GM23338 (cell line): ENCODE data around the gene SCAF8.

Experiments
- CREB1 ChIP-seq: fragments of 250-450 bp; sonication (Bioruptor Pico); IDR thresholded peaks from 2 replicates; pipeline ENCODE4 v1.5.0; 2020; ENCODE audit warnings: low read depth, mild to moderate bottlenecking, moderate library complexity
- EZH2 ChIP-seq: fragments of 200-600 bp; sonication (generic); IDR thresholded peaks from one replicate; pipeline ENCODE4 v1.8.0; 2017; ENCODE audit warnings: antibody characterized with exemption, mild to moderate bottlenecking, low read depth; ENCODE audit not compliant: unreplicated experiment
- EZH2phosphoT487 ChIP-seq: fragments of 200-600 bp; sonication (generic); IDR thresholded peaks from one replicate; pipeline ENCODE4 v1.8.1; 2018; ENCODE audit warnings: antibody characterized with exemption; ENCODE audit not compliant: unreplicated experiment
- JUNB ChIP-seq: IDR thresholded peaks from one replicate; pipeline ENCODE4 v1.6.1; 2016; ENCODE audit warnings: antibody characterized with exemption; ENCODE audit not compliant: unreplicated experiment
- NANOG ChIP-seq: IDR thresholded peaks from 2 replicates; pipeline ENCODE4 v1.6.1; 2016; ENCODE audit warnings: antibody characterized with exemption, borderline replicate concordance
- POLR2AphosphoS5 ChIP-seq: IDR thresholded peaks from 2 replicates; pipeline ENCODE4 v1.6.1; 2016; ENCODE audit warnings: antibody characterized with exemption, low read depth
- TF ChIP-seq, protein P1 (sequence below), 2 experiments: fragments of 200-600 bp in 1 of 2; sonication (generic) in 1 of 2; conservative IDR thresholded peaks; 2 replicates each; pipeline versions ENCODE4 v1.5.1 to v1.6.1; 2016 to 2017; ENCODE audit warnings: antibody characterized with exemption in 2 of 2, low read depth in 2 of 2, mild to moderate bottlenecking in 2 of 2, moderate library complexity in 1 of 2
- TF ChIP-seq, protein P2 (sequence below): IDR thresholded peaks from one replicate; pipeline ENCODE4 v1.6.1; 2018; ENCODE audit warnings: antibody characterized with exemption; ENCODE audit not compliant: unreplicated experiment

DNA sequence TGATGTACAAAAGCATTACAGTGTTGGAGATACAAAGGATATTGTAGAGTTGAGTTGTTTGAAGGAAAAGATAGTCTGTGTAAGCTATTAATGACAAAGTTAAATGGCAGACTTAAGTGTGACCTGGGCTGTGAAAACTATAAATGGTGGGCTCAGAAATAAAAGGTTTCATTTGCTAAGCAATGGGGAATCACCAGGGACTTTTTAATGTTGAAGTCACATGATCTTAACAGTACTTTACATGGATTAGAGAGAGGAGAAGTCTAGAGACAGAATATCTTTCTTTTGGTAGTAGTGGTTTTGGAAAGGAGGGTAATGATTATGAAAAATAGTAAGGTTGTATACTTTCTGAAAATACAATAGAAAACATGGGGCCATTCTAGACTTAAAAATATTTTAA lies 67.1 kb downstream of the SCAF8 start:
- no peak for TF ChIP-seq EZH2
- TF ChIP-seq, protein P1, sequence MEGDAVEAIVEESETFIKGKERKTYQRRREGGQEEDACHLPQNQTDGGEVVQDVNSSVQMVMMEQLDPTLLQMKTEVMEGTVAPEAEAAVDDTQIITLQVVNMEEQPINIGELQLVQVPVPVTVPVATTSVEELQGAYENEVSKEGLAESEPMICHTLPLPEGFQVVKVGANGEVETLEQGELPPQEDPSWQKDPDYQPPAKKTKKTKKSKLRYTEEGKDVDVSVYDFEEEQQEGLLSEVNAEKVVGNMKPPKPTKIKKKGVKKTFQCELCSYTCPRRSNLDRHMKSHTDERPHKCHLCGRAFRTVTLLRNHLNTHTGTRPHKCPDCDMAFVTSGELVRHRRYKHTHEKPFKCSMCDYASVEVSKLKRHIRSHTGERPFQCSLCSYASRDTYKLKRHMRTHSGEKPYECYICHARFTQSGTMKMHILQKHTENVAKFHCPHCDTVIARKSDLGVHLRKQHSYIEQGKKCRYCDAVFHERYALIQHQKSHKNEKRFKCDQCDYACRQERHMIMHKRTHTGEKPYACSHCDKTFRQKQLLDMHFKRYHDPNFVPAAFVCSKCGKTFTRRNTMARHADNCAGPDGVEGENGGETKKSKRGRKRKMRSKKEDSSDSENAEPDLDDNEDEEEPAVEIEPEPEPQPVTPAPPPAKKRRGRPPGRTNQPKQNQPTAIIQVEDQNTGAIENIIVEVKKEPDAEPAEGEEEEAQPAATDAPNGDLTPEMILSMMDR (conservative IDR thresholded peaks at IDR 0.05; ENCODE audit: low read depth in 2 of 2): no peak
- TF ChIP-seq, protein P2, sequence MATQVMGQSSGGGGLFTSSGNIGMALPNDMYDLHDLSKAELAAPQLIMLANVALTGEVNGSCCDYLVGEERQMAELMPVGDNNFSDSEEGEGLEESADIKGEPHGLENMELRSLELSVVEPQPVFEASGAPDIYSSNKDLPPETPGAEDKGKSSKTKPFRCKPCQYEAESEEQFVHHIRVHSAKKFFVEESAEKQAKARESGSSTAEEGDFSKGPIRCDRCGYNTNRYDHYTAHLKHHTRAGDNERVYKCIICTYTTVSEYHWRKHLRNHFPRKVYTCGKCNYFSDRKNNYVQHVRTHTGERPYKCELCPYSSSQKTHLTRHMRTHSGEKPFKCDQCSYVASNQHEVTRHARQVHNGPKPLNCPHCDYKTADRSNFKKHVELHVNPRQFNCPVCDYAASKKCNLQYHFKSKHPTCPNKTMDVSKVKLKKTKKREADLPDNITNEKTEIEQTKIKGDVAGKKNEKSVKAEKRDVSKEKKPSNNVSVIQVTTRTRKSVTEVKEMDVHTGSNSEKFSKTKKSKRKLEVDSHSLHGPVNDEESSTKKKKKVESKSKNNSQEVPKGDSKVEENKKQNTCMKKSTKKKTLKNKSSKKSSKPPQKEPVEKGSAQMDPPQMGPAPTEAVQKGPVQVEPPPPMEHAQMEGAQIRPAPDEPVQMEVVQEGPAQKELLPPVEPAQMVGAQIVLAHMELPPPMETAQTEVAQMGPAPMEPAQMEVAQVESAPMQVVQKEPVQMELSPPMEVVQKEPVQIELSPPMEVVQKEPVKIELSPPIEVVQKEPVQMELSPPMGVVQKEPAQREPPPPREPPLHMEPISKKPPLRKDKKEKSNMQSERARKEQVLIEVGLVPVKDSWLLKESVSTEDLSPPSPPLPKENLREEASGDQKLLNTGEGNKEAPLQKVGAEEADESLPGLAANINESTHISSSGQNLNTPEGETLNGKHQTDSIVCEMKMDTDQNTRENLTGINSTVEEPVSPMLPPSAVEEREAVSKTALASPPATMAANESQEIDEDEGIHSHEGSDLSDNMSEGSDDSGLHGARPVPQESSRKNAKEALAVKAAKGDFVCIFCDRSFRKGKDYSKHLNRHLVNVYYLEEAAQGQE: no peak
- no peak for TF ChIP-seq CREB1 (CRISPR knock-in tag)
- no peak for TF ChIP-seq POLR2AphosphoS5
- no peak for TF ChIP-seq EZH2phosphoT487
- no peak for TF ChIP-seq JUNB
- TF ChIP-seq NANOG: no peak
